Suprapubic skin (tissue), 4 donors: ENCODE data around the gene KNCN. TPM values are rescaled to one million over a fixed set of nuclear protein-coding genes. Genes with fewer than 3 reads are reported as not detected.

Experiments
- DNase-seq, 2 donors: peaks; one replicate each; pipeline ENCODE4 v3.0.0-alpha.2; 2019; ENCODE audit warnings: low spot score in 2 of 2
- H3K27ac ChIP-seq: fragments of 200-600 bp; sonication (generic); one replicate; pipeline ENCODE4 v1.5.1; 2019
- H3K27me3 ChIP-seq: fragments of 200-600 bp; sonication (generic); one replicate; pipeline ENCODE4 v1.5.1; 2019
- H3K36me3 ChIP-seq: fragments of 200-600 bp; sonication (generic); one replicate; pipeline ENCODE4 v1.5.1; 2019
- H3K4me1 ChIP-seq: fragments of 200-600 bp; sonication (generic); one replicate; pipeline ENCODE4 v1.5.1; 2019
- H3K4me3 ChIP-seq: fragments of 200-600 bp; sonication (generic); one replicate; pipeline ENCODE4 v1.5.1; 2019; ENCODE audit warnings: mild to moderate bottlenecking
- H3K9me3 ChIP-seq: fragments of 200-600 bp; sonication (generic); one replicate; pipeline ENCODE4 v1.5.1; 2019
- CTCF ChIP-seq, 2 donors: fragments of 200-600 bp in 1 of 2; fragments of 450-650 bp in 1 of 2; sonication (generic) in 1 of 2; IDR thresholded peaks; one replicate each; pipeline ENCODE4 v1.5.1; 2016 to 2019; ENCODE audit warnings: antibody characterized with exemption in 2 of 2, mild to moderate bottlenecking in 1 of 2, moderate library complexity in 1 of 2
- EP300 ChIP-seq: sonication (generic); formaldehyde crosslinking; IDR thresholded peaks from one replicate; pipeline ENCODE4 v1.6.1; 2017; ENCODE audit warnings: antibody characterized with exemption
- POLR2A ChIP-seq, 2 donors: fragments of 450-650 bp; IDR thresholded peaks; one replicate each; pipeline ENCODE4 v1.6.1; 2017; ENCODE audit warnings: antibody characterized with exemption in 2 of 2, mild to moderate bottlenecking in 2 of 2, moderate library complexity in 2 of 2
- POLR2AphosphoS5 ChIP-seq, 3 donors: sonication (generic); formaldehyde crosslinking; IDR thresholded peaks; one replicate each; pipeline ENCODE4 v1.6.1; 2017; ENCODE audit warnings: antibody characterized with exemption in 3 of 3
- WGBS: methylation state at CpG from one replicate; pipeline ENCODE4 v1.1.5; 2018; 5-methylcytosine and 5-hydroxymethylcytosine counted together
- total RNA-seq, 4 donors: library from RNA; depleted of rRNA; stranded (reverse); fragments of >200 nt; gene quantifications; one replicate each; pipeline ENCODE4 v1.1.0, GENCODE V29; 2016

KNCN gene
- not detected for total RNA-seq

GRCh38 chr1:46551597-46552095 is at the start of gene KNCN:
KNCN (minus strand) TSS chr1:46551647; CDS start chr1:46551215, 432 bp downstream.
- H3K4me3 ChIP-seq: no peak within 1 kb of the TSS
- DNase-seq: peak in 1 of 2 donors; percentile 46
- H3K27me3 ChIP-seq: peaks cover 14% of the 10 kb centered on the region
- H3K27ac ChIP-seq: no peak within 1 kb of the TSS
- no peaks in the 10 kb centered on the region for H3K9me3 ChIP-seq
- 81% methylated on average over 4 of the region's 6 CpGs for WGBS
- H3K36me3 ChIP-seq: no peaks in the 10 kb centered on the region
- TF ChIP-seq POLR2A (IDR thresholded peaks at IDR 0.05): no peak
- no peak for TF ChIP-seq EP300
- no peak for TF ChIP-seq CTCF (IDR thresholded peaks at IDR 0.05)
- TF ChIP-seq POLR2AphosphoS5 (IDR thresholded peaks at IDR 0.05): no peak
- H3K4me1 ChIP-seq: peaks cover 11% of the 10 kb centered on the region

DNA sequence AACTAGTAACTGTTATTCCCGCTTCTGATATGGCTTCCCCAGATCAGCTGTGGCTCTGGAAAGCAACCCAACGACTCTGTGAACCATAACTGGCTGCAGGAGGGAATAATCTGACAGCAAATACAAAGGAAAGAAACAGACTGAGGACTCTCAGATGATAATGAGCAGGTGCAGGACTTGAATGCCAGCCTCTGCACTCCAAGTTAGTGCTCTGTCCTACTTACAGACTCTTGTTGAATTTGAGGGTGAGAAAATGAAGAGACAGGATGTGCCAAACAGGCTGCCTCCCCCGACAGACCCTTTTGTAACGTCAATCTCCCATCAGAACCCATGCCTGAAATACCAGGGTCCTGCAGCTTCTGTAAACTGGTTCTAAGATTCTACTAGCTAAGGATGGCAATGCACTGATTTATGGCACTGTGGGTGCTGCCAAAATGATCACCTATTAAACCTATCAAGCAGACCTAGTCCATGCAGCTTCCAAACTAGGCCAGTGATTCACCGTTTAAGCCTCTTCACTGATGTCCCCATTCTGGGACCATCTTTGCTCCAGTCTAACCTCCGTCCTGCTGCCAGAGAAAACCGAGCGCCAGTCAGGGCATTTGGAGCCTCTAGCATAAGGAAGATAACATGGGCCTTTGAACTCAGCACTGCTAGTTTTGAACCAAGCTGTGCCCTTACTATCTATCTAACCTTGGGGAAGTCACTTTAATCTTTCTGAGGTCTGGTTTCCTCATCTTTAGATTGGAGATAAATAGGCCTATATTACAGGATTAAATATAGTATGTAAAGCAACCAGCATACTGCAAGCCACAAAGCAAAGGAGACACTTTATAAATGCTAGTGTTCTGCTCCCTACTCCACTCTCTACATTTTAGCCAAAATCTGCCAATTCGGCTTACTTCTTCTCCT is 47.9 kb upstream of the KNCN start:
- no peaks in the 10 kb centered on the region for H3K27me3 ChIP-seq
- H3K27ac ChIP-seq: no peak overlapping the region
- DNase-seq: no peak
- peaks cover 40% of the 10 kb centered on the region for H3K4me1 ChIP-seq
- WGBS: 76% methylated on average over 9 of the region's 9 CpGs
- TF ChIP-seq POLR2A (IDR thresholded peaks at IDR 0.05): no peak
- no peak overlapping the region for H3K4me3 ChIP-seq
- H3K36me3 ChIP-seq: no peaks in the 10 kb centered on the region
- H3K9me3 ChIP-seq: no peaks in the 10 kb centered on the region

DNA sequence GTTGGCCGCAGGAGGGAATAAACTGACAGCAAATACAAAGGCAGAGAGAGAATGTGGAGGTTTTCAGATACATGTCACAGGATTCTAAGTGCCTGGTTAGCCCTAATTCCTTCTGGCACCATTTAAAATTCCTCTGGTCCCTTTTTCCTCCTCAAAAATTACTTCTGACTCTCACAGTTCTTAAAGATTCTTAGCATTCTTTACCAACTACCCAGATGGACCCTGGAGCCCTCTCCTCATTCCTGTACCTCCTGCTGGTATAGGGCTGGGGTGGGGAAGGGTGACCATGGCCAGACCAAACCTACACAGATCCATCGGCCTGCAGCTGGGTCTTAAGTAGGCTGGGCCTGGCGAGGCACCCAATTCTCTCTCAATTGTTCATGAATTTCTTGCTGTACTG is 45.4 kb upstream of the KNCN start:
- H3K27ac ChIP-seq: no peak overlapping the region
- no peaks in the 10 kb centered on the region for H3K27me3 ChIP-seq
- DNase-seq: no peak
- no peaks in the 10 kb centered on the region for H3K9me3 ChIP-seq
- peaks cover 18% of the 10 kb centered on the region for H3K36me3 ChIP-seq
- WGBS: 91% methylated on average over 3 of the region's 3 CpGs
- H3K4me1 ChIP-seq: peaks cover 20% of the 10 kb centered on the region
- no peak for TF ChIP-seq EP300
- no peak for TF ChIP-seq POLR2AphosphoS5 (IDR thresholded peaks at IDR 0.05)
- TF ChIP-seq POLR2A (IDR thresholded peaks at IDR 0.05): no peak
- TF ChIP-seq CTCF (IDR thresholded peaks at IDR 0.05): no peak
- H3K4me3 ChIP-seq: no peak overlapping the region

- TF ChIP-seq EP300 (no peak), POLR2A (IDR thresholded peaks at IDR 0.05) (no peak), POLR2AphosphoS5 (IDR thresholded peaks at IDR 0.05) (no peak), CTCF (IDR thresholded peaks at IDR 0.05) (no peak)
- H3K4me3 ChIP-seq: no peak overlapping the region
- no peaks in the 10 kb centered on the region for H3K27me3 ChIP-seq
- H3K36me3 ChIP-seq: peaks cover 26% of the 10 kb centered on the region
- no peaks in the 10 kb centered on the region for H3K9me3 ChIP-seq
- no peak overlapping the region for H3K27ac ChIP-seq
- H3K4me1 ChIP-seq: peaks cover 16% of the 10 kb centered on the region
- WGBS: 100% methylated on average over 1 of the region's 1 CpG
- DNase-seq: no peak
Observed at GRCh38 chr1:46596036-46596435, 44.6 kb upstream of the KNCN start.

DNA sequence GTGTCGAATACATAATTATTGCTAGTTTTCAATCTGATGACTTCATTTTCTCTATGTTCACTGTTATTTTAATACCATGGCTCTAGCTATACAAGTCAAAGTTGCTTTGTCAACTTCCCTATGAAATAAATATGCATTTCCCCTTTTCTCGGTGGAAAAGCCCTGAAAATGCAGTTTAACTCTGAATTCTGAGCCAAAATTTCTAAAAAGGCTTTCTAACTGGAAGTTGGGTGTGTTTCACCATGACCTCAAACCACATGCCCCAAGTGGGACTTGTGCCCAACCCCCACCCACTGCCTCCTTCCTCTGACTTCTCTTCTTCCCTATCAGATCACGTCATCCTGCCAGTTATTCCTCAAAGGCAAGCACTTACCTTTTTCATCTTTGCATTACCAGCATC is 43.7 kb upstream of the KNCN start:
- Histone ChIP-seq H3K4me1 (peaks cover 15% of the 10 kb centered on the region), H3K27me3 (no peaks in the 10 kb centered on the region), H3K27ac (no peak overlapping the region), H3K36me3 (peaks cover 35% of the 10 kb centered on the region), H3K9me3 (no peaks in the 10 kb centered on the region), H3K4me3 (no peak overlapping the region)
- 34% methylated on average over 3 of the region's 3 CpGs for WGBS
- TF ChIP-seq POLR2AphosphoS5 (IDR thresholded peaks at IDR 0.05): no peak
- no peak for TF ChIP-seq EP300
- DNase-seq: peak in 1 of 2 donors; percentile 83

GRCh38 chr1:46594063-46594462 is 42.6 kb upstream of the KNCN start:
- no peak for DNase-seq
- Histone ChIP-seq H3K4me1 (peaks cover 9% of the 10 kb centered on the region), H3K4me3 (no peak overlapping the region), H3K9me3 (no peaks in the 10 kb centered on the region), H3K27me3 (no peaks in the 10 kb centered on the region), H3K27ac (no peak overlapping the region), H3K36me3 (peaks cover 46% of the 10 kb centered on the region)
- TF ChIP-seq POLR2A (IDR thresholded peaks at IDR 0.05) (no peak), CTCF (IDR thresholded peaks at IDR 0.05) (no peak), POLR2AphosphoS5 (IDR thresholded peaks at IDR 0.05) (no peak), EP300 (no peak)
- WGBS: 81% methylated on average over 5 of the region's 5 CpGs
